Measurements from ENCODE around the gene THSD4.
"Not testable (repeated sequence)": the region's sequence is repeated elsewhere in the genome, so short reads cannot be mapped to it uniquely, and the experiment has no call there.

The THSD4 gene

DNA sequence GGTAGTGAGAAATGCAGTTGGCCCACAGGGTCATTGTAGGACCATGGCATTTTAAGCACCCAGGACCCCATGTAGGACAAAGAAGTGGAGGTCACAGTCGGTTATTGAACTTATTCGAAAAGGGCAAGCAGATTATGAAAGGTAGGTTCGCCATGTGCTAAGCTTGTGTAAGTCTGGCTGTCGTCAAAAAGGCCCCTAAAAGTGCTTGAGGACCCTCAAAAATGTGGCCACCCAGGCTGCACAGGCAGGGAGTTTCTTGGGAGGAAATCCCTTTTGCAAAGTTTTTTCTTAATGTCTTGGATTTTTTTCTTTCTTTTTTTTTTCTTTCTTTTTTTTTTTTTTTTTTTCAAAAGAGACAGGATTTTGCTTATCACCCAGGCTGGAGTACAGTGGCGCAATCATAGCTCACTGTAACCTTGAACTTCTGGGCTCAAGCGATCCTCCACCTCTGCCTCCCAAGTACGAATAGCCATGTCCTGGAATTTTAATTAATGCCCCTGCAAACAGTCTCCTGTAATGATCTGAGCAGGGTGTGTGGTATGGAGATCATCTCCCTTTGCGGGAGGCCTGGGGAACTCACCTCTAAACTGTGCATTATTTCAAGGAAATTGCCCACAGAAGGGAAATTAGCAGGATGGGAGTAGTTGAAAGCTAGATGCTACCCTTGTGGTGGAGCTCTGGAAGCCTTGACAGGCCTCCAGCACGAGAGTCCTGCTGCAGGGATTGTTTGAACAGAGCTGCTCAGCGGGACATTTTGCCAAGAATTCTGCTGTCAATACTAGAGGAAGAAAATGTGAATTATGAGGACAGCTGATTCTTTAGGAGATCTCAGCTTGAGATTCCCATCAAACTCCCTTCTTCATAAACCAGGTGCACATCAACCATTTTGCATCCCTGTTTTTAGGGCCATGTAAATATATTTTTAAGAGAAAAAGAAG is 28.4 kb downstream of the THSD4 start:
- no peak overlapping the region for H3K27ac ChIP-seq
- H3K4me3 ChIP-seq: no peak overlapping the region

DNA sequence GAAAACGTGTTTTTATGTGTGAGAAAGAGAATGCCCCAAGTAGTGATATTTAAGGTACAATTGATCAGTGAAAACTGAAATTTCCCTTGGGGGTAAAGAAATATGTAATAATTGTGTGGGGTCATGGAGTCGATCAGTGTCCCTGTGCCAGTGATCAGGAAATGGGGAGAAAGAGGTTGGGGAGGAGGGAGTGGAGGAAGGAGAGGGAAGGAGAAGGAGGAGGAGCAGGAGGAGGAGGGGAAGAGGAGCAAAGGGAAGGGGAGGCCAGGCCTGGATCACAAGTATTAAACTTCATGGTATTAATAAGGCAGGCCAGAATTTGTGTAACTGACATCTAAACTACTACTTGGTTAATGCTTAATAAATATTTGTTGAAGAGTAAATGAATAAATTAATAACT is 30.4 kb downstream of the THSD4 start:
- H3K4me3 ChIP-seq: no peak overlapping the region
- H3K27ac ChIP-seq: no peak overlapping the region

DNA sequence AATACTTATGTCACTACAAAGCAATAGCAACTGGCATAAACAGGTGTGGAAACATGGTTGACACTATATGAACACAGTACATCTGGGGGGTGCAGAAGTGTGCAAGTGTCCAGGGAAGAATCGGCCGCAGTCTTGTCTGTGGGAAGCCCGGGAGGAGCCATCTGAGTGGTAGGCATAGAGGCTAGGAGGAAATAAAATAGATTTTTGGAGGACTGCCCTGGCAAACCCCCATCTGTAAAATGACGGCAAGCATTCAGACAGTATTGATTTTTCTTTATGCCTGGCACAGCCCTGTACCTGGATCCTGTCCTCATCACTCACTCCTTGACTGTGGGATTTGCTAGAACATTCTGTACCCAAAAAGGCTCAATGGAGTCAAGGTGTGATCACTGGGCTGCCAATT is 31.3 kb downstream of the THSD4 start:
- no peak overlapping the region for H3K4me3 ChIP-seq
- H3K27ac ChIP-seq: no peak overlapping the region

DNA sequence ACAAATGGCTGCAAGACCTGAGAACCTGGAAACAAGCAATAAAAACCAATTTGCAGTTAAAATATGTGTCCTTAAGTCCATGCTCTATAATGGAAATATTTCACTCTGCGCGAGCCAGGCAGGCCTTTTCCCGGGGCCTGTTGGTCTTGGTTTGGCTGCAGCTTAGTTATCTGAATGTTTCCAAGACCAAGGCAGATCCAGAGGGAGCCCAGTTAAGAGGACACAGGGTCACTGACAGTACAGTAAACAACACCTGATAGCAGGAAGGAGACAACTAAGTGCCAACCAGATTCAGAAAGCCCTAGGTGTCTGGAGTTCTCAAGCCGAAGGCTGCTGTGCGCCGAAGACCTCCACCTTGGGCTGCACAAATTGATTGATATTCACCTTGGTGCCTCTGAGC is 32.8 kb downstream of the THSD4 start:
- no peak overlapping the region for H3K27ac ChIP-seq

DNA sequence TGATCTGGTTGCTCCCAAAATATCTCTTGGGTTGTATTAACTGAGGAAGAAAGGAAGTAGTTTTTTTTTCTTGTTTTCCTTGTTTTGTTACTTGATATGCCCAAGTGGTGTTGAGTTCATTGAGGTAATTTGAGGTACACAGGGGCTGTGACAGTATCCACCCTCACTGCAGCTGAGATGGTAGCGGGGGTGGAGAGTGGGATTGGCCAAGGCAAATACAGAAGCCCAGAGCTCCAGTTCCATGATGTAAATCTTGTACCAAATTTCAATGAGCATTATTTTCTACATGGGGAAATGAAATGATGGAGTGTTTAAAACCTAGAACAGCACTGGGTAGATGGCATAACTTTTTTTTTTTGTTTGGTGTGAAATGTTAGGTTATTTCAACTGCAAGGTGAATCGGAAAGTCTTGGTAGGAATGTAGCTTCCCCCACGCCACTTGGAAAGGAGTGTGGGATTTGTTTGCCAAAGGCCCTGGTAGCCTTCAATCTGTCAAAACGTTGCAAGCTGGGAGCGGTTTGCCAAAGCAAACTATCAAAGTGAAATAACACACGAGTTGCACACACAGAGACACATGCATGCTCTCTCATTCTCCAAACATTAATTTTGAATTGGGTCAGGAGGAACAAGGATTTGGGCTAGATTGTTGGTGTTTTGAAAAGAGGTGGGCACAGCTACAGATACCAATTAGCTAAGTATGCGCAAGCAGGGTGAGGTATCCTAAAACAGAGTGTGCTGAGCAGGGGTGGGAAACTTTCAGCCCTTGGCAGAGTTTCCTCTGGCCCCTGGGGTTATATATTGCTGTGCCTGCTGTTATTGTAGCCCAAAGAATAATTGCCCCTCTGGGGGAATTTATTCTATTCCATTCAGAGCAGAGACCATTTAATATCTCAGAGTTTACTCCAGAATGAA is 34.6 kb downstream of the THSD4 start:
- H3K4me3 ChIP-seq: no peak overlapping the region
- H3K27ac ChIP-seq: no peak overlapping the region

More for the DNA sequence above, 32.8 kb downstream of the THSD4 start:
- H3K4me3 ChIP-seq: no peak overlapping the region

DNA sequence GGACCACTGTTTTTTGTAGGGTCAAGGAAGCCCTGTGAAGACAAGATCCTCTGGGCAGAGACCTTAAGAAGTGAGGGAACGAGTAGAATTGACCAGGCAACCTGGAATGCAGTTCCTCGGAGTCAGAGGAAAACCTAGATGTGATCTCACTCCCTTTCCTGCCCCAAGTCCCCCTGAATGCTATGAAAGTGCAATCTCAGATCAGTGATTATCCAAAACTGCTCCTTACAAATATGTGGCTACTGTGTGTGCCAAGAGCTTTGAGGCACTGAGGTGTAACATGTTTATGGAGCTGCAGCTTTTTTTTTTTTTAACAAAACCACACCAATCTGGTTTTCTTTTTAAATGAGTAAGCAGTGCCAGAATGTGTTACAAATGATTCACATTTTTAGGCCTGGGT is 35.8 kb downstream of the THSD4 start:
- Histone ChIP-seq H3K27ac (no peak overlapping the region), H3K4me3 (no peak overlapping the region)

DNA sequence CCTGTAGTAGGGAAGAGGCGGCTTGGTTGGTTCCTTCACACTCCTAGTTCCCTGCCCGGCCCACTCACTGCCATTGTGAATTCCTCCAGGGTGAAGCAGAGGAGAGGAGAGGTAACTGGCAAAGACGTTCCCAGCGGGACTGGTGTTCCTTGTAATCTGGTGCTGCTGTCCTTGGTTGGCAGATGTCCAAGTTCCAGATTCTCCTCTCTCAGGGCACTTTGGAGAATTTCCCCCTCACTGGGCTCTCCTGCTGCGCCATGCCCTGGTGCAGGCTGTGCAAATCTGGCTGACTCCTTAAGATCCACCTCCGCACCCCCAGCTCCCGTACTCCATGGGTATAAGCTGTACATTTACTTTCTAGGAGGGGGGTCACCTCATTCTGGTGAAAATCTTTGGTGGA is 37.3 kb downstream of the THSD4 start:
- H3K27ac ChIP-seq: no peak overlapping the region
- no peak overlapping the region for H3K4me3 ChIP-seq

DNA sequence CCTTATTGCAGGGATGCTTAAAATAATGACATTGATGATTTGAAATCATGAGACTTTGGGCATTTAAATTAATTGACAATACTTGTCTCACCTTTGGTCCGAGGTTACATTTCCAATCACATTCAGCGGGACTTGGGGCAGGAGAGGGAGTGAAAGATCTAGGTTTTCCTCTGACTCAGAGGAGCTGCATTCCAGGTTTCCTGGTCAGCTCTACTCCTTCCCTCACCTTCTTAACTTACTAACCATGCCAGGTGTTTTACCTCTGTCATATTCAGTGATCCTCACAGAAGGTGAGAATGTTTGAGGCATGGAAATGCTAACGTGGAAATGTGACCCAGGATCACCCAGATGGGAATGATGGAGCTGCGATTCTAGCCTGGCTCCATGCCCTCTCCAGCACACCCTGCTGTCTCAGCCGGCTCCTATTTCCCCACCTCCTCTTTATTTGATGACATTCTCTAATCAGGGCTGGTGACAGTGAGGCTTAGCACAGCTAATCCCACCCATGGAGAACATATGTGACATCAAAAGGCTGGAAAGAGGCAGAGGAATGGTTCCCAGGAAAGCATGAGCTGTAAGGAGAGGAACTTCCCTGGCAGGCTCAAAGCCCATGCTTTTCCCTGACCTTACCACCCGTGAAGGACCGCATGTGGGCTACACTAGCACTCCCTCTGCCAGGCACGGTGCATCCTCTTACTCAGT is 38.7 kb downstream of the THSD4 start:
- H3K4me3 ChIP-seq: no peak overlapping the region

DNA sequence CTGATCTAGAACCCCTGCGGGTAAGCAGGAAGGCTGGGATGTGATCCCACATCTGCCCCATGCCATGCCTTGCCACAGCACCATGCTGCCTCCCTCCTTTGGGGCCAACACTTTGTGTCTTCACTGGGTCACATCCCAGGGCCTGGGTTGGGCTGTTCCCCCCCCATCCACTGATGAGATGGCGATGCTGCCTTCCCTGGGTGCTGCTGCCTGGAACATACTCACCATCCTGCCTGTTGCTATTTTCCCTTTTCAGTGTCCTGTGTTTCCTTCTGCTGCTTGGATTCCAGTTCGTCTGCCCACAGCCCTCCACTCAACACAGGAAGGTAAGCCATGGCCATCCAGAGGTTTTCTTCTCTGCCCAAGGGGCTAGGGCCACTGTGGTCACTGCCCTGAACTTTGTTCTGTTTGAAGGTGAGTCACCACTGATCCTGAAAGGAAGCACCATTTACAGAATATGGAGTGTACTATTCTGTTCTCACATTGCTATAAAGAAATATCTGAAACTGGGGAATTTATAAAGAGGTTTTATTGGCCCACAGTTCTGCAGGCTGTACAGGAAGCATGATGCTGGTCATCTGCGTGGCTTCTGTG is 39.4 kb downstream of the THSD4 start:
- no peak overlapping the region for H3K27ac ChIP-seq
- H3K4me3 ChIP-seq: no peak overlapping the region

More for the DNA sequence above, 38.7 kb downstream of the THSD4 start:
- no peak overlapping the region for H3K27ac ChIP-seq

DNA sequence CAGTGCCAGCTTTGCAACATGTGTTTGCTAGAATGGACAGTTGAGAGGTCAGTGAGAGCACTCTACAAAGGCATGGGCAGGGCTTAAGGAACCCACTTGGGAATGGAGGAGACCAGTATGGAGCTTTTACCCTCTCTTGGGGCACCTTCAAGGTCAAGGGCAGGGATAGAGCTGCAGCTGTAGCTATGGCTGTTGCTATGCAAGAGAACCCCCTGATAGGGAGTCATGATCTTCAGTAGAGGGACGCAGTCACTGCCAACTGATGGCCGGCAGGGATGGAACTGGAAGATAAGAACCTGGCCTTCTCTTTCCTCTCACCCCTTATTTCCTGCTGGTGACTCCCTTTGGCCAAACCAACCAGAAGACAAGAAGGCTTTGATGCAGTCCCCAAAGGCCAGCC is 40.3 kb downstream of the THSD4 start:
- H3K27ac ChIP-seq: no peak overlapping the region

DNA sequence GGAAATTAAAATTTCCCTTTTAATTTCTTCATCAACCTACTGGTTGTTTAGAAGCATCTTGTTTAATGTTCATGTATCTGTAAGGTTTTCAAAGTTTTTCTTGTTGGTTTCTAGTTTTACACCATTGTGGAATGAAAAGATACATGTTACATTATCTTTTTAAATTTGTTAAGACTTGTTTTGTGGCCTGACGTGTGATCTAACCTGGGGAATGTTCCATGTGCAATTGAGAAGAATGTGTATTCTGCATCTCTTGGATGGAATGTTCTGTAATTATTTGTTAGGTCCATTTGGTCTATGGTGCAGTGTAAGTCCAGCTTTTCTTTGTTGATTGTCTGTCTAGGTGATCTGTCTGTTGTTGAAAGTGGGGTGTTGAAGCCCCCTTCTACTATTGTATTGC is 45.7 kb downstream of the THSD4 start:
- H3K27ac ChIP-seq: no peak overlapping the region
- no peak overlapping the region for H3K4me3 ChIP-seq

More for the DNA sequence above, 40.3 kb downstream of the THSD4 start:
- no peak overlapping the region for H3K4me3 ChIP-seq

DNA sequence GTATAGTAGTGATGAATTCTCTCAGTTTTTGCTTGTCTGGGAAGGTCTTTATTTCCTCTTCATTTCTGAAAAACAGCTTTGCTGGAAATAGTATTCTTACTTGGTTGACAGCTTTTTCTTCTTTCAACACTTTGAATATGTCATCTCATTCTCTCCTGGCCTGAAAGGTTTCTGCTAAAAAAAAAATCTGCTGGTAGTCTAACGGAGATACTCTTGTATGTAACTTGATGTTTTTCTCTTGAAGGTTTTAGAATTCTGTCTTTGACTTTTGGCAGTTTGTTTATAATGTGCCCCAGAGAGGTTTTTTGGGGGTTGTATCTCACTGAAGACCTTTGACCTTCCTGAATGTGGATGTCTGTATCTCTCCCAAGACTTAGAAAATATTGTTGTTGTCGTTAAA is 47.0 kb downstream of the THSD4 start:
- Histone ChIP-seq H3K27ac (no peak overlapping the region), H3K4me3 (no peak overlapping the region)

DNA sequence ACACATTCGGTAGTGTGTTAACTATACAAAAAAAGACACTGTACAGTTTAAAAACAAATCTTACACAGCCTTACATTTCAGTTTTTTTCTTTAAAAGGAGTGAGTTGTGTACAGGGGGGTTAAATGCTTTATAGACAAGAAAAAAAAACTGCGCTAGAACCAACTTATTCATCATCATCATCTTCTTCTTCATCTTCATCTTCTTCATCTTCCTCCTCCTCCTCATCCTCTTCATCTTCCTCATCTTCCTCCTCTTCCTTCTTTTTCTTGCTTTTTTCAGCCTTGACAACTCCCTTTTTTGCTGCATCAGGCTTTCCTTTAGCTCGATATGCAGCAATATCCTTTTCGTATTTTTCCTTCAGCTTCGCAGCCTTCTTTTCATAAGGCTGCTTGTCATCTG is 49.3 kb downstream of the THSD4 start:
- not testable (repeated sequence) for H3K27ac ChIP-seq, H3K4me3 ChIP-seq

DNA sequence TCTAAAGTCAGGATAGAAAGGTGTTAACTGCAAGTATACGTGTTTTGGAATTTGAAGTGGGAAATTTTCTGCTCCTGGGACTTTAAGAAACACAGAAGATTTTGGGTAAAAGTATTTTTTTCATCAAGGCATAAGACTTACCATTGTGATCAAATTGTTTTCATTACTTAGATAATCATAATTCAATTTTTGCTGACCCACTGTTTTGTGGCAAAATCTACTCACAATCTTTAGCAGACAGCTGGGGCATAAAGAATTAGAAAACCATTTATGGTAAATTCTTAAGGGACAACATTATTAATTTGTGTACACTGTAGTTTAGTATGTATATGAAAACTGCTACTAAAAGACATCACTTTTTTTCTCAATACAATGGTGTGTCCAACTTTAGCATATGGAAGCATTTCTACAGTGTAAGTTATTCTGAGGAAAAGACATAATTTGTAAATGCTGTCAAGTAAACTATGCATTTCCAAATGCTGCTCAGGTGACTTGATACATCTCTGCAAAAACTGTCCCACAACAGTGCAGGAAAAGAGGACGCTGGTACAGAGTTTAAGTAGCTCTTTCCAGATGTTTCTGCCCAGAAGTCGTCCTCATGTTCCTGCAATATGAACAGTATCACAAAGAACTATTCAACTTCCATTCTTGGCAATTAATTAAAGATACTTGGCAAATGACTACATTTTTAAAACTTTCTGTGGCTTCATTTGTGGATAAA is 52.3 kb downstream of the THSD4 start:
- no peak overlapping the region for H3K27ac ChIP-seq
- no peak overlapping the region for H3K4me3 ChIP-seq

DNA sequence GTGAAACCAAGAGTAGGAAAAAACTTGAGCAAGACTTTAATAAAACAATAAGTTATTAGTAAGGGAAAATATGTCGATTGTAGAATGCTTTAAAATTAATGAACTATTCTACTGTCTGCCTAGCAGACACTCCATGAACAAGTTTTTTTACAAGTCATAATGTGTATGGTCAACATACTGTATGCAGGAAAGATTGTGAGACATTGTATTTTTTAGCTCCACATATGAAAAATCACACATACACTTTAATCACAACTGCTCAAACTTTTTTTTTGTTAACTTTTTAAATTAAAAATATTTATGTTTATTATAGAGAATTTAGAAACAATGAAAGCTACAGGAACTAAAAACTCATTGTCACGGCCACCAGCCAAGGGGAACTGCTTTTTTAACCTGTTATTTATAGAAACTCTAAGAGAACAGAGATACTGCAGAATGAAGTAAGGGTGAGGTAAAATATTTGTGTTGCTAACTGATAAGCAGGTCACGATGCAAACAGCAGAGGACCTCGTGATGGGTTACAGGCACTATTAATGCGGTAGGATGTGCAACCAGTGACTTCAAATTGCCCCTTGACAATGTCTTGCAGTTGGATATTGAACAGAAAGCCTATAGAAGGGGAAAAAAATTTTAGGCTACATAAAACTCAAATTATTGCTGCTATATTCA is 53.0 kb downstream of the THSD4 start:
- H3K27ac ChIP-seq: no peak overlapping the region
- H3K4me3 ChIP-seq: no peak overlapping the region

DNA sequence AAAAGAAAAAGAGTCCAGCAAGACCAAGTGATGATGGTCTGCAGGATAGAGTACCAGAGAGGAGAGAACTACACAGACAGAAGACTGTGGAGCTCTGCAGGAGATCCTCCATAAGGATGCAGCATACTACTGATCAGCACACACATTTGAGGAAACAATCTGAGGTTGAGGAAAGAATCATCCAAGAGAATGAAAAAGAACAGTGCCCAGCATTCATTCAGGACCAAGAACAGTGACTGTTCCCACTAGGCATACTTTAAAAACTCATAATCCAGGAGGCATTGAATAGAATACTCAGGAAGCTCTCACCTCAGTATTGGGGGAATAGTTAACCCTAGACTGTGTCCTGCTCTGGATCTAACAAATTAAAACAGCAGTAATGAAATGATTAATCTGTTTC is 54.9 kb downstream of the THSD4 start:
- Histone ChIP-seq H3K27ac (no peak overlapping the region), H3K4me3 (no peak overlapping the region)

DNA sequence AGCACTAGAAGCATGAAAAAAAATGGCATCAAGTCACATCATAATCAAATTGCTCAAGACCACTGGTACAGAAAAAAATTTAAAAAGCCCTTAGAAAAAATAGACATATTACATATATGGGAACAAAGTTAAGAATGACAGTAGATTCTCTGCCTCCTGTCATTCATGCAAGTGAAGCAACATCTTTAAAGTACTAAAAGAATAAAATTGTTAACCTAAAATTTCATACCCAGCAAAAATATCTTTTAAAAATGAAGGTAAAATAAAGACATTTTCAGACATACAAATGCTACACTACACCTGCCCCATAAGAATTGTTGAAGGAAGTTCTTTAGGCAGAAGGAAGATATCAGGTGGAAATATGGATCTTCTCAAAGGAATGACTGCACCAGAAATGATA is 55.9 kb downstream of the THSD4 start:
- no peak overlapping the region for H3K27ac ChIP-seq

DNA sequence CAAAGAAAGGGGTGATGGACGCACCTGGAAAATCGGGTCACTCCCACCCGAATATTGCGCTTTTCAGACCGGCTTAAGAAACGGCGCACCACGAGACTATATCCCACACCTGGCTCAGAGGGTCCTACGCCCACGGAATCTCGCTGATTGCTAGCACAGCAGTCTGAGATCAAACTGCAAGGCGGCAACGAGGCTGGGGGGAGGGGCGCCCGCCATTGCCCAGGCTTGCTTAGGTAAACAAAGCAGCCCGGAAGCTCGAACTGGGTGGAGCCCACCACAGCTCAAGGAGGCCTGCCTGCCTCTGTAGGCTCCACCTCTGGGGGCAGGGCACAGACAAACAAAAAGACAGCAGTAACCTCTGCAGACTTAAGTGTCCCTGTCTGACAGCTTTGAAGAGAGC is 59.1 kb downstream of the THSD4 start:
- H3K4me3 ChIP-seq, H3K27ac ChIP-seq: not testable (repeated sequence)

More for the DNA sequence above, 55.9 kb downstream of the THSD4 start:
- H3K4me3 ChIP-seq: no peak overlapping the region
